GM12864 (cell line): Measurements from ENCODE around the gene SPATA21.
"Not testable (repeated sequence)": the region's sequence is repeated elsewhere in the genome, so short reads cannot be mapped to it uniquely, and the experiment has no call there.

Source experiments
- DNase-seq: peaks from one replicate; pipeline ENCODE4 v3.0.0-alpha.2; 2011; ENCODE audit warnings: low read depth
- H3K4me3 ChIP-seq: 2 replicates; pipeline ENCODE4 v1.5.1; 2011; ENCODE audit warnings: mild to moderate bottlenecking, low read depth, low read length, control low read depth
- TF ChIP-seq, protein P1 (sequence below): IDR thresholded peaks from 2 replicates; pipeline ENCODE4 v1.5.1; 2011; ENCODE audit warnings: low read depth, mild to moderate bottlenecking, moderate library complexity, low read length, control low read depth, inconsistent platforms; ENCODE audit errors: missing control alignments

SPATA21 gene

DNA sequence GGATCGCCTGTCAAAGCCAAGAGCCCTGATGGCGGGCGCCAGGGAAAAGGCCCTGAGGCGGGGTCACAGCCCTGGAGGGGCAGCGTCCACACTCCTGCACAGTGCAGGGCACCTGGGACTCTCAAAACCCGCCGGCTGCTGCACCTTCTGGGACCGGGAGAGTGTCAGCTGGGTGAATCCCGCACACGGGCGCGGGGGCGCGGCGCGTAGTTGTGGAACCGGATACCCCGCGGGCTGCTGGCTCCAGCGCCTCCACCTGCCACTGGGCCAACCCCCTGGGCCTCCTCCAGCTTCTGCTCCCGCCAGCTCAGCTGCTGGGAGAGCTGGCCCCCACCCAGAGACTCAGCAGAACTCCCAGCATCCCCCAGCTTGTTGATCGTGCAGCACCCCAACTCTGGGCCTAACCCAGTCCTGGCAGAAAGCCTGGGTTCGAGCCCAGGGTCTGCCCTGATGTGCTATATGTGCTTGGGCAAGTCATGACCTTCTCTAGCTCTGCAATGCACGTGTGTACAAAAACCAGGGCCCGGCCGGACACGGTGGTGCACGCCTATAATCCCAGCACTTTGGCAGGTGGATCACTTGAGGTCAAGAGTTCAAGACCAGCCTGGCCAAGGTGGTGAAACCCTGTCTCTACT, 37.1 kb upstream of the SPATA21 start:
- TF ChIP-seq, protein P1, sequence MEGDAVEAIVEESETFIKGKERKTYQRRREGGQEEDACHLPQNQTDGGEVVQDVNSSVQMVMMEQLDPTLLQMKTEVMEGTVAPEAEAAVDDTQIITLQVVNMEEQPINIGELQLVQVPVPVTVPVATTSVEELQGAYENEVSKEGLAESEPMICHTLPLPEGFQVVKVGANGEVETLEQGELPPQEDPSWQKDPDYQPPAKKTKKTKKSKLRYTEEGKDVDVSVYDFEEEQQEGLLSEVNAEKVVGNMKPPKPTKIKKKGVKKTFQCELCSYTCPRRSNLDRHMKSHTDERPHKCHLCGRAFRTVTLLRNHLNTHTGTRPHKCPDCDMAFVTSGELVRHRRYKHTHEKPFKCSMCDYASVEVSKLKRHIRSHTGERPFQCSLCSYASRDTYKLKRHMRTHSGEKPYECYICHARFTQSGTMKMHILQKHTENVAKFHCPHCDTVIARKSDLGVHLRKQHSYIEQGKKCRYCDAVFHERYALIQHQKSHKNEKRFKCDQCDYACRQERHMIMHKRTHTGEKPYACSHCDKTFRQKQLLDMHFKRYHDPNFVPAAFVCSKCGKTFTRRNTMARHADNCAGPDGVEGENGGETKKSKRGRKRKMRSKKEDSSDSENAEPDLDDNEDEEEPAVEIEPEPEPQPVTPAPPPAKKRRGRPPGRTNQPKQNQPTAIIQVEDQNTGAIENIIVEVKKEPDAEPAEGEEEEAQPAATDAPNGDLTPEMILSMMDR, result no peak
- DNase-seq, result no peak
- H3K4me3 ChIP-seq, result no peak overlapping the region

GRCh38 chr1:16468558-16468957, 31.3 kb upstream of the SPATA21 start:
- no peak for DNase-seq
- H3K4me3 ChIP-seq, result no peak overlapping the region
- TF ChIP-seq, protein P1, result no peak

DNA sequence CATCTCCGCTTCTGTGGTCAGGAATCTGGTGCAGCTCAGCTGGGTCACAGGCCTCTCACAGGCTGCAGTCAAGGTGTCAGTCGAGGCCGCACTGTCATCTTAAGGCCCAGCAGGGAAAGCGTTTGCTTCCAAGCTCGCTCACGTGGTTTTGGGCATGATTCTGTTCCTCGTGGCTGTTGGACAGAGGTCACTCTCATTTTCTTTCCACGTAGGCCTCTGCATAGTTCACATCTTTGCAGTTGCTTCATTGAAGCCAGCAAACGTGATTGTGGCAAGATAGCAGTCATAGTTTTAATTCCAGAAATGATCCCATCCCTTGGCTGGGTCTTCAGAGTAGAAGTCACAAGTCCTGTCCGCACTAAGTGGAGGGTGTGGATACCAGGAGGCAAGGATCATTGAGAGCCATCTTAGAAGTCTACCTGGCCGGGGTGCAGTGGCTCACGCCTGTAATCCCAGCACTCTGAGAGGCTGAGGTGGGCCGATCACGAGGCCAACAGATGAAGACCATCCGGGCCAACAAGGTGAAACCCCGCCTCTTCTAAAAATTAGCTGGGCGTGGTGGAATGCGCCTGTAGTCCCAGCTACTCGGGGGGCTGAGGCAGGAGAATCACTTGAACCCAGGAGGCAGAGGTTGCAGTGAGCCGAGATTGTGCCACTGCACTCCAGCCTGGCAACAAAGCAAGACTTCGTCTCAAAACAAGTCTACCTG, 27.8 kb upstream of the SPATA21 start:
- TF ChIP-seq, protein P1, result no peak
- no peak overlapping the region for H3K4me3 ChIP-seq
- DNase-seq, result no peak

DNA sequence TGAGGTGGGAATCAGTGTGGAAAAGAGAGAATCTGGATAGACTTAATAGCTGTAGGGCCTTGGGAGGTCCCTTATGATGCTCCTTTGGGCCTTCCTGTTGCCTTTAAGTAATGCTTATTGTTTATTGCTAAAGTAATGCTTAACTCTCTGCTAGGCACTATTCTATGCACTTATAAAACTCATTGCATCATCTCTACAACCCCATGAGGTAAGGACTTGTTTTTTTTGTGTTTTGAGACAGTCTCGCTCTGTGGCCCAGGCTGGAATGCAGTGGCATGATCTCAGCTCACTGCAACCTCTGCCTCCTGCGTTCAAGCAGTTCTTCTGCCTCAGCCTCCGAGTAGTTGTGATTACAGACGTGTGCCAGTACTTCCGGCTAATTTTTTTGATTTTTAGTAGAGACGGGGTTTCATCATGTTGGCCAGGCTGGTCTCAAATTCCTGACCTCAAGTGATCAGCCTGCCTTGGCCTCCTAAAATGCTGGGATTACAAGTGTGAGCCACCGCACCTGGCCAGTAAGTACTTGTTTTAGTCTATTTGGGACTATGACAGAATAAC, 25.6 kb upstream of the SPATA21 start:
- DNase-seq, result no peak
- no peak overlapping the region for H3K4me3 ChIP-seq
- TF ChIP-seq, protein P1, result no peak

GRCh38 chr1:16461681-16462080, 24.5 kb upstream of the SPATA21 start:
- no peak overlapping the region for H3K4me3 ChIP-seq
- TF ChIP-seq, protein P1, result no peak
- no peak for DNase-seq

DNA sequence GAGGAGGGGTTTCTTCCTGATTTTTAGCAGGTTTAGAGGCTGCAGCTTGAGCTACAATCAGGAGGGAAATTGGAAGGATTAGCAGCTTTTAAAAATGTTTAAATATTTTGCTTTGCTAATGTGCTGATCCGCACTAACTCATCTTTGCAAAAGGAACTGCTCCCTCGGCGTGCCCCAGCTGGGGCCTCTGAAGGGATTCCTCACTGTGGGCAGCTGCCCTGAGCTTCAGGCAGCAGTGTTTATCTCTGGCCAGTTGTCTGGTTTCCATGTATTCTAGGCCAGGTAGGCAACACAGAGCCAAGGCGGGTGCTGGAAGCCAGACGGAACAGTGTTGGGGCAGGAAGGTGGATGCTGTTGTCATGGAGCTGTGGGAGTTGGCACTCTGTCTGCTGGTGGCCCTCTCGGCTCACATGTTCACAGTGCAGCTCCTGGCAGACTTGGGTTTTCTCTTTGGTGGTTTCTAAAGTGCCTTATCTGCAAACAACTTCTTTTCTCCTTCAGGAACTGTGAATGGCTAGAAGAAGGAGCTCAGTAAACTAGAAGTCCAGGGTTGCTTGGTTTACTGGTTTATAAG, 22.2 kb upstream of the SPATA21 start:
- DNase-seq, result no peak
- H3K4me3 ChIP-seq, result no peak overlapping the region
- TF ChIP-seq, protein P1, result no peak

- no peak overlapping the region for H3K4me3 ChIP-seq
- TF ChIP-seq, protein P1, result no peak
- no peak for DNase-seq
Observed at GRCh38 chr1:16458831-16459230, 21.6 kb upstream of the SPATA21 start.

DNA sequence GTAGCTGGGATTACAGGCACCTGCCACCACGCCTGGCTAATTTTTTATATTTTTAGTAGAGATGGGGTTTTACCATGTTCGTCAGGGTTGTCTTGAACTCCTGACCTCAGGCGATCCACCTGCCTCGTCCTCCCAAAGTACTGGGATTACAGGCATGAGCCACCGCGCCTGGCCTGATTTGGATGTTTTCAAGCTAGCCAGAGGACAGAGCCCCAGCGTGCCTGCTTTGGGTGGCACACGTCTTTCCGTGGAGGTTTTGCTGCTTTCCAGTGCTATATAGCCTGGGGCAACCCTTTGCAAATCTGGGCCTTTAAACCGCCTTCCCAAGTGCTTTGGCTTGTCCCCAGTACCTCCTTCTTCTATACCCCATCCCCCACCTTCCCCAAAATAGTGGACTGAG, 18.9 kb upstream of the SPATA21 start:
- H3K4me3 ChIP-seq, DNase-seq: not testable (repeated sequence)

DNA sequence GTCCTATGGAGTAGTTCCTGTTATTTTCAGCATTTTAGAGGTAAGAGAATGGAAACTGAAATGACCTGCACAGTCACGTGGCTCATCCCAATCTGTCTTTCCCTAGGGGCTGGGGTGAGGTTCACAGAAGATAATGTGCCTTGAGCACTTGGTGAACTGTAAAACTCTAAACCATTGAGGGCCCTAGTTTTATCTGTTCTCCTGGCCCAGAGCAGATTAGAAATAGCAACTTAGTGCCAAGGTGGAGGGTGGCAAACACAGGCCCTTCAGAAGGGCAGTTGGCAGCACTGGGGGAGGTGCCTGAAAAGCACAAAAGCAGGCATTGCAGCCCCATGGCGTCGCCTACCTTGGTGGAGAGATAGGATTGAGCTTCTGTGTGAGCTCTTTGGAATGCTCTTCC, 17.7 kb upstream of the SPATA21 start:
- H3K4me3 ChIP-seq, DNase-seq: not testable (repeated sequence)
